VCaP (cell line): Measurements from ENCODE around the gene FUT8.

ENCODE experiments used
- H3K27ac ChIP-seq: fragments of 450-650 bp; 2 replicates; pipeline ENCODE4 v1.5.1; 2017
- TF ChIP-seq, protein P1 (sequence below): fragments of 450-650 bp; conservative IDR thresholded peaks from 2 replicates; pipeline ENCODE4 v1.5.1; 2017; ENCODE audit warnings: mild to moderate bottlenecking, moderate library complexity

FUT8 gene

DNA sequence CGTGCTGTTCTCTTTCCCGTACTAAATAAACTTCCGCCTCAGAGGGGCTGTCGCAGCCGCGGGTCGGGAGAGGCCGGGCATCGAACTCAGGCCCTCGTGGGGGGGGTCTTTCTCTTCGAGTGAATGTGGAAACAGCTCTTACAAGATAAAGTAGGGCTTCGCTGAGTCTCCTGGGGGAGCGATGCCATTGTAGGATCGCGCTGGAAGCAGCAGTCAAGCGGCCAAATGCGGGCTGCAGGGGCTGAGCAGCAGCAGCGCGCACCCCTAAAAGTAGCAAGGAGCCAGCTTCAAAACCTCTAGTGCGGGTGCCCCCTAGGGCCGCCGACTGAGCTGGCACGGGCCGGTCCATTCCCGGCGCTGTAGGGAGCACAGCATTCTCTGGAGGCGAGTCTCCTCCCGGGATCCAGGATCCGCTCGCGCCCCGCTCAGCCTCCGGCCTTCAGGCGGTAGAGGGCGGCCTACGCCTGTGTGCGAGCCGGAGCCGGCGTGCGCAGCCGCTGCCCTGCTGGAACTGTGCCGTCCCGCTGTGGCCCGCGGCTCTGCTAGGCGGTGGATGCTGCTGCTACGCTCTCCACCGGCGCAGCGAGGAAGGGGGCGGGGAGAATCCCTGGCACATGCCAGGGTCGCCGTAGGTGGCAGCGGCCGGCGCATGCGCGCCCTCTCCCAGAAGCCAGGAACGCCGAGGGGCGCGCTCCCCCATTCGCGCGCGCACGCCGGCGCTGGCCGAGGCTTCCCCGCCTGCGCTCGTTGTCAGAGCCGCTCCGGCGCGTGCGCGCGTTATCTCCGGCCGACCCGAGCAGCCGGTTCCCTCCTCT, at the start of gene FUT8:
FUT8 (plus strand) TSS at position 699 of the 815 bp plus-strand sequence. CDS start 148,834 bp downstream, outside the sequence.
- TF ChIP-seq, protein P1, sequence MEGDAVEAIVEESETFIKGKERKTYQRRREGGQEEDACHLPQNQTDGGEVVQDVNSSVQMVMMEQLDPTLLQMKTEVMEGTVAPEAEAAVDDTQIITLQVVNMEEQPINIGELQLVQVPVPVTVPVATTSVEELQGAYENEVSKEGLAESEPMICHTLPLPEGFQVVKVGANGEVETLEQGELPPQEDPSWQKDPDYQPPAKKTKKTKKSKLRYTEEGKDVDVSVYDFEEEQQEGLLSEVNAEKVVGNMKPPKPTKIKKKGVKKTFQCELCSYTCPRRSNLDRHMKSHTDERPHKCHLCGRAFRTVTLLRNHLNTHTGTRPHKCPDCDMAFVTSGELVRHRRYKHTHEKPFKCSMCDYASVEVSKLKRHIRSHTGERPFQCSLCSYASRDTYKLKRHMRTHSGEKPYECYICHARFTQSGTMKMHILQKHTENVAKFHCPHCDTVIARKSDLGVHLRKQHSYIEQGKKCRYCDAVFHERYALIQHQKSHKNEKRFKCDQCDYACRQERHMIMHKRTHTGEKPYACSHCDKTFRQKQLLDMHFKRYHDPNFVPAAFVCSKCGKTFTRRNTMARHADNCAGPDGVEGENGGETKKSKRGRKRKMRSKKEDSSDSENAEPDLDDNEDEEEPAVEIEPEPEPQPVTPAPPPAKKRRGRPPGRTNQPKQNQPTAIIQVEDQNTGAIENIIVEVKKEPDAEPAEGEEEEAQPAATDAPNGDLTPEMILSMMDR: peak; percentile 85
- H3K27ac ChIP-seq: peak within 1 kb of the TSS; percentile 94

DNA sequence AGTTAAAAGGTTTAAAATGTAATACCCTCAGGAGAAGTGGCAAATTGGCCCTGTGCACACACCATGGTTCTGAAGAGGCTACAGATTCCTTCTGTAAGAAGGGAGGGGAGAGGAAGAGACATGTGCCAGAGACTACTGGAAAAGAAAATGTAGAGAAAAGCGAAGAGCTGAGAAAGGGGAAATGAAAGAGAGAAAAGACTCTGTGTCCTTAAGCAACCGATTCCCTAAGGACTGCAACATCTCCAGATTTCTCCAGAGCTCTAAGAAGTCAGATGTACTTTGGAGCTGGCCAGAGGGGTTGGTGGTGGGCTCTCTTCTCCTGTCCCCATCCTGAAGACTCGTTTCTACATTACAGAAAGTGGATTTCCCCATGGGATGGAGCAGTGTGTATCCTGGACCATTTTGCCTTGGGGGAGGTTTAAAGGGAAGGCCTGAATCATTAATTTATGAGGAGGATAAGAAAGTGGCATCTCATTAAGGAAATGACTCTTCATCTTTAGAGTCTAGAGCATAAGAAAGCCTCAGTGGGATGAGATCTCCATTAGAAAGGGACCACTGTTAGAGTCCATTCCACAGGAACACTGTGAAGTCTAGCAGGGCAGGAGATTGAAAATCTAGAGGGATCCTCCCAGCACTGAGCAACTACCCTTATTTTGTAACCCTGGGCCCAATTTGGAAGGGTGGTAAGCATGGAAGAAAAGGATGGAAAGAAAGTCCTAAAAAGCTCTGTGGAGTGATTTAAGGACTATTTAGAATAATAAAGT, 45.5 kb upstream of the FUT8 start:
- TF ChIP-seq, protein P1: no peak
- H3K27ac ChIP-seq: no peak overlapping the region

DNA sequence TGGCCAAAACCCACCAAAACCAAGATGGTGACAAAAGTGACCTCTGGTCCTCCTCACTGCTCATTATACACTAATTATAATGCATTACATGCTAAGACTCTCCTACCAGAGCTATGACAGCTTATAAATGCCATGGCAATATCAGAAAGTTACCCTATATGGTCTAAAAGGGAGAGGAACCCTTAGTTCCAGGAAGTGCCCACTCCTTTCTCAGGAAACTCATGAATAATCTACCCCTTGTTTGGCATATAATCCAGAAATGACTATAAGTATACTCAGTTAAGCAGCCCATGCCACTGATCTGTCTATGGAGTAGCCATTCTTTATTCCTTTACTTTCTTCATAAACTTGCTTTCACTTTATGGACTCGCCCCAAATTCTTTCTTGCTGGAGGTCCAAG, 43.0 kb upstream of the FUT8 start:
- H3K27ac ChIP-seq: no peak overlapping the region
- TF ChIP-seq, protein P1: no peak

GRCh38 chr14:65370801-65371248, 41.7 kb upstream of the FUT8 start:
- H3K27ac ChIP-seq: no peak overlapping the region
- TF ChIP-seq, protein P1: no peak

DNA sequence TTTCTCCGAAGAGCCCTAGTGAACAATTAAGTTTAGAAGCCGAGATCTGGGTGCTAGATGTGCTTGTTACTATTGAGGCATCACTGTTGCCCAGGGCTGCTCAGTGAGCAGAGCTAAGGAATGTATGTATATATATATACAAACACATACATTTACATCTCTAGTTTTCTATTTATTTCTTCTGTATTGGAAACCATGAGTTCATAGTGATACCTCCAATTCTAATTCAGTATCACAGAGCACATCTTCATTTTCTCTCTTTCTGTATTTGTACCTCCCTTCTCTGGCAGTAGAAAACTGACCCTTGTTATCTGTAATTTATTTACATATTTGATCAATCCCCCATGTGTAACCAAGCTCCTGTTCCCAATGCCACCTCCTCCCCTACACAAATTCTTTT, 40.7 kb upstream of the FUT8 start:
- TF ChIP-seq, protein P1: no peak
- no peak overlapping the region for H3K27ac ChIP-seq

GRCh38 chr14:65373016-65373670, 39.4 kb upstream of the FUT8 start:
- no peak overlapping the region for H3K27ac ChIP-seq
- TF ChIP-seq, protein P1: no peak

- TF ChIP-seq, protein P1: peak; percentile 24; the same call in 1 of the 2 replicates
- H3K27ac ChIP-seq: no peak overlapping the region
Measured at GRCh38 chr14:65373671-65374039, 38.9 kb upstream of the FUT8 start.
